H54 (cell line): ENCODE data around the gene CHMP4B.

Source experiments
- DNase-seq: peaks from one replicate; pipeline ENCODE4 v3.0.0; 2011; ENCODE audit warnings: low spot score, mixed read lengths; ENCODE audit not compliant: insufficient read length
- FAIRE-seq: peaks from 3 replicates; lab custom pipeline; 2011; peaks lifted over from hg19 to GRCh38; lab: Jason Lieb, UNC
- POLR2A ChIP-seq: IDR thresholded peaks from 2 replicates; pipeline ENCODE4 v1.6.1; 2011; ENCODE audit warnings: low read depth, mild to moderate bottlenecking, low read length

The CHMP4B gene

DNA sequence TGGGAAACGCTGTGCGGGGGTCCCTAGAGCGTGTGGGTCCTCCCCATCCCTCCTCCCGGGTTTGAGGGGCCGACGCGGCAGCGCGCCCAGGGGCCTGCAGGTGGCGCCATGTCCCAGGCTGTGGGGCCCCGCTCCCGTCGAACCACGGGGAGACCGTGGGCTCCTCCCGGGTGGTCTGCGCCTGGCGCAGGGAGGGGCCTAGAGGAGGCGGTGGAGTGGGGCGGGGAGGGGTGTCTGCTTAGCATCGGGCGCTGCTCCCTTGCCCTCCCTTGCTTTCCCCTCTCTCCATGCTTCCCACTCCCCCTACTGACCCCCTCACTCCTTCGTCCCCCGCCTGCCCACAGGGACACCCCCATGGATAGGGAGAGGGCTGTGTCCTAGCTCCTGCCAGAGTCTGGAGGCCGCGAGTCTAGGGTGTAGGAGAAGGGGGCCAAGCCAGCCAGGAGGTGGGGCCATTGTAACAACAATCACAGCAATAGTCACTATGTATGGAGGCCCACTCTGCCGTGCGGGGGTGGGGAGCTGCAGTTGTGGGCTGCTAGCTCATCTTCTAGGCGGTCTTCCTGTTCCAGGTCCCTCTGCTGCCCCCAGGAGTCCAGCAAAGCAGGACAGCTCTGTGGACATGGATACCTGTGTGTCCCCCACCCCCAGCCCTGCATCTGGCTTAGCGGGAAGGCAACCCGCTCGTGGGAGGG is 51.7 kb downstream of the CHMP4B start:
- FAIRE-seq: no peak

DNA sequence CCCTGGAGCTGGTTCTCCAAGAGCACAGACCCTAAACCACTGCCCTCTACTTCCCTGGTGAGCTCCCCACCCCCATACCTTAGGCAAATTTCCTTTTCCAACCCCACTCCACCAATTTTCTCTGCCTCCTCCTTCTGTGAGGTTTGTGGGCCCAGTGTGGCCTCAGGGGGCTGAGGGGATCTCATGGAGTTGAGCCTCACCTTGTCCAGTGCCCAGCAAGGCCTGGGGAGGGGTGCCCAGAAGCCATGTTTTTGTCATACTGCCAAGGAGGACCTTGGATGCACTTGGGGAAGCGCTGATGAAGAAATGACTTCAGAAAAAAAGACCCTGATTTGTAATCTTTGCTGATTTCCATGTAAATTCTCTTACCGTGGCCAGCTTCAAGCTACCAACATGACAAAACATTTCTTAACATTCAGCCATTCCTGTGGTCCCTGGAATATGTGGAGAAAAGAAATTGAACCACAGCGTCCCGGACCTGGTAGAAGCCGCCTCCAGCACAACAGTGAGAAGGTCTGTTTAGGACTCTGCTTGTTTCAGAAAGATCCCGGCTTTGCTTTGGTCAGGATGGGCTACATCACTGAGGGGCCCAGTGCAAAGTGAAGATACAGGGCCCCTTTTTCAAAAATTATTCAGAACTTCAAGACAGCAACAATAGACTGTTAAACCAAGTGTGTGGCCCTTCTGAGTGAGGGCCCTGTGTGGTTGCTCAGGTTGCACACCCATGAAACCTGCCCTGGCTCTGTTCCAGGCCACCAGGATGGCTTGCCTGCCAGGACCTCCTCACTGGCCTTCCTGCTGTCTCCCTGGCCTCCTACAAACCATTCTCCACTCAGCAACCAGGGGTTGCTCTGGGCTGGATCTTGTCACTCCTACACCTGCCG is 52.5 kb downstream of the CHMP4B start:
- FAIRE-seq: no peak
- no peak for DNase-seq
- no peak for TF ChIP-seq POLR2A

More for the DNA sequence above, 51.7 kb downstream of the CHMP4B start:
- no peak for TF ChIP-seq POLR2A
- DNase-seq: peak; percentile 66

DNA sequence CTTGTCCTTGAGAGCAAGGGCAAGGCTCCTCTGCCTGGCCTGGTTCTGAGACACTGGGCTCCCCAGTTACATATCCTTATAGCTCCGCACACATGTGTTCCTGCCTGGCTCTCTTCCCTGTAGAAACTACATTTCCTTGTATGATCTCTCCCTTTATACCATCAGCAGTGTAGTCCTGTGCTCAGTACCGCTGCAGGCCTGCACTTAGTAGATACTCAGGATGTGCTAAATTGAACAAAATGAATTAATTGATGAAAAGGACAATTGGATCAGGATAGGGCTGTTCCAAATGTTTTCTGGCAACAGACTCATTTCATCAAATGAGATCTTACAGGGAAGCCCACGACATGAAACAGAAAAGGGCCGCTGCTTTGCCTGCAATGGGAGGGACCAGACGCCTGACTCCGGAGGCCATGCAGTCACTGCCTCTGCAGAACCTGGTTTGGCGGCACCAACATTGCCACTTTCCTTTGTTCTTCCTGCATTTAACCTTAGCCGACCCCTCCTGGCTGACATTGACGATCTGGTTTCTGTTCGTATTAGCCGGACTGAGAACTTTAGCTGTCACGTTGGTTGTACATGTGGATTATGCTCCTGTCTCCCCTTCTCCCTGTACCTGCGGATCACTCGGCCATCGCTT is 53.3 kb downstream of the CHMP4B start:
- no peak for TF ChIP-seq POLR2A
- FAIRE-seq: no peak
- DNase-seq: no peak

DNA sequence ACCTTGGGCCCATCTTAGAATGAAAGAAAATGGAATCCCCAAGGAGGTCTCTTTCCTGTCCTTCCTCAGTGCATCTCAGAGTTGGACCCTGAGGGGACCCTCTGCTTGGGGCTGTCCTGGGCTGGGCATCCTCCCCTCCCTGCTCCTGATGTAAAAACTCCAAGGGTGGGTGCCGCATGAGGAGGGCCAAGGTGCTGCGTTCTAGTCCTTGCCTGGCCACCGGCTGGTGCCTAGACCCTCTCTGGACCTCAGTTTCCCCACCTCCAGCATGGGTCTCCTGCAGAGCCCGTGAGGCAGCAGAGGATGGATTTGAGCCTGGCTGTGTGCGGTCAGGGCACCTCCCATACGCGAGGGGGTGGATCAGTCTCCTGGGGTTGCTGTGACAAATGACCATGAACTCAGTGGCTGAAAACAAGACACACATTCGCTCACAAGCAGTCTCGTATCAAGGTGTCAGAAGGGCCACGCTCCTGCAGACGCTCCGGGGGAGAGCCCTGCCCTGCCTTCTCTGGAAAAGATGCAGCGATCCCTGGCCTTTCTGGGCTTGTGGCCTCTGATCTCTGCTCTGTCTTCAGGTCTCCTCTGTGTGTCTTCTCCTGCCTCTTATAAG is 54.7 kb downstream of the CHMP4B start:
- TF ChIP-seq POLR2A: no peak
- FAIRE-seq (no peak), DNase-seq (no peak)

DNA sequence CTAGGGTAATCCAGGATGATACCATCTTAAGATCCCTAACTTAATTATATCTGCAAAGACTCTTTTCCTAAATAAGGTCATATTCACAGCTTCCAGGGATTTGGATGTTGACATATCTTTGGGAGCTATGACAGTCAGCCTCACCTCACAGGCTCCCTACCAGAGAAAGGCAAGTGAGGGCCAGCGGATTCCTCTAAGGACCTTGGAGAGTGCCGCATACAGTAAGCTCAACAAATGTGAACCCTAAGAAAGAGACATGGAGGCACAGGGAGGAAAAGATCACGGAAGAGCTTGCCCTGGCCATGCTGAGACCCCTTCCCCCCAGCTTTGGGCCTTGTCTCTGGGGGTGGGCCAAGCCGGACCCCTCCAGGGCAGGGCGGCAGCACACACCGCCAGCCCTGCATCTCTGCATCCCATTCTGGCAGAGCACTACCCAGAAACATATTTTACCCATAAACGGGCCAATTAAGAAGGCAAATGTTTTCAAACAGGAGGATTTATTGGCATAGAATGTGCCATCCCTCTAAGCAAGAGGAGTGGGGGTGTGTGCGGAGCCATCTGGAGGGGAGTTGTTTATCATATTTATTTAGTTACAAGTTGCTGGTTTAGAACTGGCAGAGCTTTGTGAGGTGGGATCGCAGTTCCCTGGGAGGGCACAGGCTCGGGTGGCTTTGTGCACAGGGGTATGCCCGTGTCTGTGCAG is 55.4 kb downstream of the CHMP4B start:
- FAIRE-seq: no peak

DNA sequence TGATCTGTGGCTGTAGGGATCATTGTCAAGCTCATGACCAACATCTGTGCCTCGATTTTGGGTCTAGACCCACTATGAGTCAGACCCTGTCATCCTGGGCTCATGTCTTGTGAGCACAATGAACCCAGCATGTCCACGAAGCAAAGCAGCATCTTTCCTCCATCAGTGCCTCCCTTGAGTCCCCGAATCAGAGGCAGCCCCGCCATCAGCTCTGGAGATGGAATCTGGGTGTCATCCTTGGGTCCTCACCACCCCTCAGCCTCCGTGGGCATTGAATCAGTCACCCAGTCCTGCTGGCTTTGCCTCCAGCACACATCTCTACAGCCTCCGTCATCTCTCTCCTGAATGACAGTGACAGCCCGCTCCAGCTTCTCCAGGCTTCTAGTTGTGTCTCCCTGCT is 56.9 kb downstream of the CHMP4B start:
- FAIRE-seq (no peak), DNase-seq (no peak)
- TF ChIP-seq POLR2A: no peak

More for the DNA sequence above, 55.4 kb downstream of the CHMP4B start:
- DNase-seq: no peak
- no peak for TF ChIP-seq POLR2A

DNA sequence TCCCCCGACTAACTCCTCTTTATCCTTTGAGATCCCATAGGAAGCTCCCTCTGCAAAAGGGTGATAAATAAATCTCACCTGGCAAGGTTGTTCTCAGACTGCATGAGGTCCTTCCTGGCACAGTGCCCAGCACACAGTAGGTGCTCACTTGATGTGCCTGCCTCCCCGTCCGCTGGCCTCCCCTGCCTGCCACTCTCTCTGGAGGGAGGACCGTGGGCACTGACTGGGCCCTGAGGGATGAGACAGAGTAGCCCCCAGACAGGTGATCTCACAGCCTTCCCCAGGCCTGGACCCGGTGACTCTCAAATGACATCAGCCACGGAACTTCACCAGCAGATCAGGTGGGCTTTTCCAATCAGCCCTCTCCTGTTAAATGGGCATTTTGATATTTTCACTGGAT is 57.4 kb downstream of the CHMP4B start:
- no peak for FAIRE-seq
- DNase-seq: no peak
- no peak for TF ChIP-seq POLR2A

DNA sequence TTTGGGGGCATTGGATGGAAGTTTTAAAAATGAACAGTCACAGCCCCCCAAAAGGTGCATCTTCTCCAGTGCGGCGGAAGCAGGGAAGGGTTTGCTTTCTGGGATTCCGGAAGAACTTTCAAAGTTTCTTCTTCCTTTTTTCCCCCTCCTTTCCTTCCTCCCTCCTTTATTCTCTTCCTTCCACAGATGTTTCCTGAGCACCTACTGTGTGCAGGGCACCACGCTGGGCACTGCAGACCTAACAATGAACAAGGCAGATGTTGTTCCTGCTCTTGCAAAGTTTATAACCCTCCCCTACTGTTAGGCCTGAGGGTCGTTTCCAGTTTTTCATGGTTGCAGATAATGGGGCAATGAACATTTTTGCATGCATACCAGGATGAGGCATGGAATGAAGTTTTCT is 58.1 kb downstream of the CHMP4B start:
- FAIRE-seq: no peak
- no peak for TF ChIP-seq POLR2A
- DNase-seq: no peak

DNA sequence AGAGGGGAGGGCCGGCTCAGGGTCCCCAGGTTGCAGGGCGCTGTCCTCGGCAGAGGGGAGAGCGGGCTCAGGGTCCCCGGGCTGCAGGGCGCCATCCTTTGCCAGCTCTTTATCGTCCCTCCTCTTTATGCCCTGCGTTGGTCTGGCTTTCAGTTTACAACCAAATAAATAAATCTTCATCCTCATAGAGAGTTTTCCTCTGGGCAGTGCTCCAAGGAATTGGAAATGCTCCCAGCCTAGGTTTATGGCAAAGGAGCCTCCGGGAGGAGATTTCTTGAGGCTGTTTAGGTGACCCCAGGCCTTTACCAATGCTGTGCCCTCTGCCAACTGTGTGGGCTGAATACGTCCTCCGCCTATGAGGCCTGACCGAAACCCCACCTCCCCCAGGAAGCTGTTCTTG is 60.2 kb downstream of the CHMP4B start:
- no peak for TF ChIP-seq POLR2A
- FAIRE-seq (no peak), DNase-seq (no peak)

DNA sequence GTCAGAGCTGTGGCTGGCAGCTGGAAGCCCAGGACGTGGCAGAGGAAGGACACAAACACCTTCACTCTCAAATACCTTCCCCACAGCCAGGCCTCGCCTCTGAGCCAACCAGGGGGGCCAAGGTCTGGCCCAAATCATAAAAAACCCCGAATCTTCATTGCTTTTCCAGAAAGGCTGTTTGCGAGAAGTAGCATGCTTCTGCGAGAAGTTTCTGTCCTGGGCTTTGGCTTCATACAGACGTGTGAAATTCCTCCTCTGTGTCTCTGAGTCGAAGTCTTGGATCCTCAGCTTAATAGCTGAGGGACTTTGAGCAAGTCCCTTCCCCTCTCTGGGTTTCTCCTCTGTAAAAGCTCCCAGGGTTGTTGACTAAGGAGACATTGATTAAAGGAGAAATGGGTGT is 63.0 kb downstream of the CHMP4B start:
- DNase-seq (no peak), FAIRE-seq (no peak)
- no peak for TF ChIP-seq POLR2A

DNA sequence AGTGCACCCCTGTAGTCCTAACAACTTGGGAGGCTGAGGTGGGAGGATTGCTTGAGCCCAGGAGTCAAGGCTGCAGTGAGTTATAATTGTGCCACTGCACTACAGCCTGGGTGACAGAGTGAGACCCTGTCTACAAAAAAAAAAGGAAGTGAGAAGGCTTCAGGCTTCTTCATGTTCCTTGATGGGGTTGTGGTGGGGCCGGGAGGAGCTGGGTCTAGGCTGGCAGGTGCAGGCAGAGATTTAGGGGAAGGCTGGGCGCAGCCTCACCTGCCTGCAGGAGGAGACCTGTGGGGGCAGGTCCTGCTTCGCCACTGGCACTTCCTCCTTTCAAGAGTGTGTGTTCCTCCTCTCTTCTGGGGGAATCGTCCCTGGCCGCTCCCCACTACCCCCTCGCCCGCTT is 63.9 kb downstream of the CHMP4B start:
- FAIRE-seq (no peak), DNase-seq (no peak)
- TF ChIP-seq POLR2A: no peak

DNA sequence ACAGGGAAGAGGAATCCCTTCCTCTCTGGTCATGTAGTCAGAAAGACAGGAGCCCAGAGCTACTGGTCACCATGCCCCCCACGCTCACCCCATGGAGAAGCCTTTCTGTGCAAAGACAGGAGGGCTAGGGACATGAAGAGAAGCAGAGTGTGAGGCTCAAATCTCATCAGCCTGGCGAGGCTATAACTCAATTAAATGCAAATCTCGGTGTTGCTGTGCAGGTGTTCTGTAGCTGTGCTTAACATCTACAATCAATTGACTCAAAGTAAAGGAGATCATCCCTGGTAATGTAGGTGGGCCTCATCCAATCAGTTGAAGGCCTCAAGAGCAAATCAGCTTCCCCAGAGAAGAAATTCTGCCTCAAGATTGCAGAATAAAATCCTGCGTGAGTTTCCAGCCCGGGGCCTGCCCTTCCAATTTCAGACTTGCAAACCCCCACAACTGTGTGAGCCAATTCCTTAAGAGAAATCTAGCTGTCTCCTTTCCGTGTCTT is 64.4 kb downstream of the CHMP4B start:
- no peak for FAIRE-seq

DNA sequence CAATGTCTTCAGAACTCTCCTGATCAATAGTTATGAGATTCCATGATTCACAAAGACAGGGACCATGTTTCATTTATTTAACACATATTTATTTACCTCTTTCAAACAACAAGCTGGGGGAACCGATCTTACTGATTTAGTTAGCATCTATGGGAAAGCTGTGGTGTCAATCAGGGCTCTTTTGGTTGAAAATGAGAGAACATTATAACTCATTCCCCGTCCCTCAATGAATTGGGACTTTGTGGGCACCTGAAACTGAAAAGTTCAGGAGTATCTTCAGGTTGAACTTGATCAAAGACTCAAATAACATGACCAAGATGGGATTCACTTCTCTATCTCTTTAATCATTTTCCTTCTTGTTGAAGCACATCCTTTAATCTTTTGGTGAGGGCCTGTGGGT is 67.4 kb downstream of the CHMP4B start:
- TF ChIP-seq POLR2A: no peak
- FAIRE-seq: no peak

More for the DNA sequence above, 64.4 kb downstream of the CHMP4B start:
- DNase-seq: no peak
- no peak for TF ChIP-seq POLR2A

More for the DNA sequence above, 67.4 kb downstream of the CHMP4B start:
- DNase-seq: no peak
